Measurements from ENCODE around the gene RFXAP.
A peak's percentile ranks its signal among the peaks of the same experiment; 100 is the strongest.
"Not testable (repeated sequence)": the region's sequence is repeated elsewhere in the genome, so short reads cannot be mapped to it uniquely, and the experiment has no call there.

Gene RFXAP, protein sequence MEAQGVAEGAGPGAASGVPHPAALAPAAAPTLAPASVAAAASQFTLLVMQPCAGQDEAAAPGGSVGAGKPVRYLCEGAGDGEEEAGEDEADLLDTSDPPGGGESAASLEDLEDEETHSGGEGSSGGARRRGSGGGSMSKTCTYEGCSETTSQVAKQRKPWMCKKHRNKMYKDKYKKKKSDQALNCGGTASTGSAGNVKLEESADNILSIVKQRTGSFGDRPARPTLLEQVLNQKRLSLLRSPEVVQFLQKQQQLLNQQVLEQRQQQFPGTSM

DNA sequence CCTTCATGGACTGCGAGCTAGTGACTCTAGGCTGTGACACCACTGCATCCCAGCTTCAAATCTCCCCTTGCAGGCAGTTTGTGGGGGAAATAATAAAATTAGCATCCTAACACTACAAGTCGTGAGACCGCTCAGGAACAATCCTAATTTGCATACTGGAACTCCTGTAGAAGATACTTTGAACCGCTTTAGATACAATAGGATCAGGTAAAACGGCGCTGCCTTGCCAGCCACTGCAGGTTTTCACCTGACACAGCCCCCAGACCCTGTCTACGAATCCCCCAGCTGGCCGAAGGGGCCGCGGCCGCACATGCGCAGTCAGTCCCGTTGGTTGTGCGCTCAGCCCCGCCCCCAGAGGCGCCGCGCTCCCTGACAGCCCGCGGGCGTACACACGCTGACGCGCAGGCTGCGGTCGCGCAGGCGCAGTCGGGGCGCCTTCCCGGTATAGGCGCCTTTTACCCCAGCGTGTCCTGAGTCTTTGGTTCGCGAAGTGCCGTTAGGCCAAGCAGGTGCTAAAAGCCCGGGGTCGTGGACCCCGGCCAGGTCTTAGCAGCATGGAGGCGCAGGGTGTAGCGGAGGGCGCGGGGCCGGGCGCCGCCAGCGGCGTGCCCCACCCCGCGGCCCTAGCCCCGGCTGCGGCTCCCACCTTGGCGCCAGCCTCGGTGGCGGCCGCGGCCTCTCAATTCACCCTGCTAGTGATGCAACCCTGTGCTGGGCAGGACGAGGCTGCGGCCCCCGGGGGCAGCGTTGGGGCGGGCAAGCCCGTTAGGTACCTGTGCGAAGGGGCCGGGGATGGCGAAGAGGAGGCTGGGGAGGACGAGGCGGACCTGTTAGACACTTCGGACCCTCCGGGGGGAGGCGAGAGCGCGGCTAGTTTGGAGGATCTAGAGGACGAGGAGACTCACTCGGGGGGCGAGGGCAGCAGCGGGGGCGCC is at the start of gene RFXAP:
RFXAP (plus strand) TSS at position 419 of the 935 bp plus-strand sequence; CDS start at position 555, 136 bp downstream.
- DNase-seq (ENCODE audit: low read depth): peak; percentile 76

DNA sequence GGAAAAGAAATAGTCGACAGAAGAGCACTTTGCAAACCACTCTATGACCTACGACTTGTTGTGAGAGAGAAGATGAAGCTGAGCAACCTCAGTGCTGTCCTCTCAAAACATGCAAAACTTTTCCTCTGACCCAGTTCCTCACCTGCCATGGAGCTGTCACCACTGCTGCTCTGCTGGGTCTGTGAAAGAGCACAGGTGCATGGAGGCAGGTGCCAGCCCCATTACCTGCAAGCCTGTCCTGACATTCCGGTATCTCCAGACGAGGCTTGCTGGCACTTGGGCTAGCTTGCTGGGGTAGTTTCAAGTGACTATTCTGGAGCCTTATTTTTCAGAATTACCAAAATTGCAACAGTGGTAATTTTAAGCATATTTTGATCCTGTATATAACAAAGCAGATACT is 49.5 kb upstream of the RFXAP start:
- no peak for DNase-seq (ENCODE audit: low read depth)

DNA sequence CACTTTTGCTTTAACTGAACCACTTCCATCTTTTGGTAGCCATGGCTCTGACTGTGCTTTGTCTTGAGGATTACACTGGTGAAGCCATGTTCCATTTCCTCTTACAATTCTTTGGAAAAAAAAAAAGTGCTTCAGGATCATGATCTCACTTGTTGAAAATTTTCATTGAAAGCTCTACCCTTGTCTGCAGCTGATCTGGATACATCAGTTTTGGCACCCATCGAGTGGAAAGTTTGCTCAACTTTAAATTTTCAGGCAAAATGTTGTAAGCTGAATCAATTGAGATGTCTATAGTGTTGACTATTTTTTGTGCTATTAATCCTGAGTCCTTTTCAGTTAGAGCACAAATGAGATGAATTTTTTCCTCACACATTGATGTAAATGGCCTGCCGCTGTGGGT is 48.3 kb upstream of the RFXAP start:
- DNase-seq (ENCODE audit: low read depth): no peak

DNA sequence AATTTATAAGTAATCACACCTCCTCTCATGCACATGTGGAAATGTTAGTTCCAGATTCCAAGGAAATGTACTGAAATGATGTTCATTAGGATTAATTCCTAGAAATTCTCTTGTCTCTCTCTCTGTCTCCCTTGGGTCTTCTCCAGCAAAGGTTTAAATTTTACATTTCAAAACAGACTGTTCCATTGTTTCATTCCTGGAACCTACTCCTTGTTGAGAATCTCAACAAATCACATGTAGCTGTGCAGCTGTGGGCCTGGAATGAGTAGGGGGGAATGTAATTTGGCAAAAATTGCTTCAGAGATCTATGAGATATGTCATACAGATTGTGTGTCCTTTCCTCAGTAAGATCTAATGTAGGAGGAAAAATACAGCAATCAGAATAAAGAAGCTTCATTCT is 46.2 kb upstream of the RFXAP start:
- DNase-seq (ENCODE audit: low read depth): no peak

DNA sequence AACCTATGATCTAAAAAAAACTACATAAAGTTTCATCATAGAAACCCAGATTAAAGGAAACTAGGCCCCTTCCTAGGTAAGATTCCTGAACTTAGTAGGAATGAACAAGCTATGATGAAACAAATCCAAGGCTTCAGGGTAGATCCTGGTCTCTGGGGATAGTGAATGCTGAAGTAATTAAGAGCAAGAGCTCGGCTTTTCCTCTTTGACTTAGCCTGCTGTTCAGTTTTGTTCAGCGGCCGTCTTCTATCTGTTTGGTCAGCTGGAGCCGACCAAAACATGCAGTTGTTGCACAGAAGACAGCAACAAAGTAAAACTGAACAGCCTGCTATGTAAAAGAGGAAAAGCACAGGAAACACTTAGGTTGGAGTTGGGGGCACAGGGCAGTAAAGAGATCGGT is 44.1 kb upstream of the RFXAP start:
- no peak for DNase-seq (ENCODE audit: low read depth)

DNA sequence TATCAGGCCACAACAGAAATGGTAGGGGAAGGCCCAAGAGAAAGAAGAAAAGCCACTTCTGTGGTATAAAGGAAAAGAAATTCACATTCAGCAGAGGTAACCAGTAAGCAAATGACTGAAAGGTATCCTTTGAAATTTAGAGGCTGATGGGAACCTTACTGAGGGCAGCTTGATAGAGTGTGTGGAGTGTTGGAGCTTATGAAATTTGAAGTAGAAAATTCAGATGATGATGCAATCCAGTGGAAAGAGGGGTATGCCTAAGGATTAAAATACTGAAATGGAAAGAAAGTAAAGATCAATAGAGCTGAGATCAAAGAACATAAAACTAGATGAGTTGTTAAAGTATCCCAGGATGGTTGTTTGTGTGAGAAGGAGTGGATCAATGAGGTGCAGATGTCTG is 42.8 kb upstream of the RFXAP start:
- no peak for DNase-seq (ENCODE audit: low read depth)

DNA sequence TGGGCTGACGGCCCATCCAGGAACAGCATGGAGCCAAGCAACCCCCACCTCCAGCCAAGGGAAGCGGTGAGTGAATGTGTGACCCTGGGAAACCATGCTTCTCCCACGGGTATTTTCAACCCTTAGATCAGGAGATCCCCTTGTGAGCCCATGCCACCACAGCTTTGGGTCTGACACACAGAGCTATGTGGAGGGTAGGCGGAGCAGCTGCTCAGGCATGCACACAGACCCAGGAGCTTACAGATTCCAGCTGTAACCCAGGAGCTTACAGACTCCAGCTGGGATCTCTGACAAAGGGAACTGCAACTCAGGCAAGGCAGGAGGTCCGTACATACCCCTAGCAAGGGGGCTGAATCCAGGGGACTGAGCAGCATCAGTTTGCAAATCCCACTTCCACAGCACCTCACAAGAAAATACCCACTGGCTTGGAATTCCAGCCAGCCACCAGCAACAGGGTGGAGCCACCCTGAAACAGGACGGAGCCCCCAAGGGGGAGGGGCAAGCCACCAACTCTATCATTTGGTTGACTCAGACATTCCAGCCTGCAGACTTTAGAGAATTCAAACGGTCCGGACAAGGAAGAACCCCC is 40.8 kb upstream of the RFXAP start:
- DNase-seq (ENCODE audit: low read depth): peak; percentile 71

DNA sequence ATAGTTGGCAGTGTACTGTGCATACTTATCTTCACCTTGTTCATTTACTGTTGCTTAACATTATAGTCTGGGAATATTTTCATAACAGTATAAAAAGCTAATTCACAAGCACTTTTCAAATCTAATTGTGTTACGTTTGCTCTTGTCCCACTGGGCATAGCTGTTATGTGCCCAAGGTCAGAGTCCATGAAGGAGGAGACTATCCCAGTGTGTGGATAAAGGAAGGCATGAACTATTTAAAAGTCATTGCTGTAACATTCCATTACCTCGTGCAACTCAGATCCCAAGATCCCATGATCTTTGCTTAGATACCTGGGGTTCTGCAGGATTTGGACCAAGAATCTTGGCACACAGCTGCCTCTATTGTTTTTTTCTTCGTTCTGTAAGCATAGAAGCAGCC is 35.1 kb upstream of the RFXAP start:
- no peak for DNase-seq (ENCODE audit: low read depth)

DNA sequence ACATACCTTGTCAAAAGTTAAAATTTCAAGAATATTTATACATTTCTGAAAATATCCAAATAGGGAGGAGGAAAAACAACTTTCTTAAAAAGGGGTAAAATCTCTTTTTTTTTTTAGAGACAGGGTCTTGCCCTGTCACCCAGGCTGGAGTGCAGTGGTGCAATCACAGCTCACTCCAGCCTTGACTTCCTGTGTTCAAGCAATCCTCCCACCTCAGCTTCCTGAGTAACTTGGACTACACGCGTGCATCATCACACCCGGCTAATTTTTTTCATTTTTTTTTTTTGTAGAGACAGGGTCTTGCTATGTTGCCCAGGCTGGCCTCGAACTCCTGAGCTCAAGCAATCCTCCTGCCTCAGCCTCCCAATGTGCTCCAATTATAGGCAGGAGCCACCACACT is 32.8 kb upstream of the RFXAP start:
- not testable (repeated sequence) for DNase-seq (ENCODE audit: low read depth)

DNA sequence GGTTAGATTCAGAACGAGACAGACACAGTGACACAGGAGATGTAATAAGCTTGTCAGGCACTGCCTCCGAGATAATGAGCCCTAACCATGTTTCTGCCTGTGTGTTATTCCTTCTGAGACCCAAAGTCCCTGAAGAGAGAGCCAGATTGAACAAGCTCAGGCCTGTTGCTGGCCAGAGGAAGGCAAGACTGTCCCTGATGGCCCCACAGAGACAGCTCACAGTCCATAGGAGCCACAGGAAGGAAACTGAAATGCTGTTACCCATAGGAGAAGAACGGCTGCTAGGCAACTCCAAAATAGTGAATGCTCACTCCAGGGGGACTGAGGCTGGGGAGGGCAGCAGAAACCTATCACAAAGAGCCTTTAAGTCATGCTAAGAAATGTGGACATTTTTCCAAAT is 31.8 kb upstream of the RFXAP start:
- DNase-seq (ENCODE audit: low read depth): no peak

DNA sequence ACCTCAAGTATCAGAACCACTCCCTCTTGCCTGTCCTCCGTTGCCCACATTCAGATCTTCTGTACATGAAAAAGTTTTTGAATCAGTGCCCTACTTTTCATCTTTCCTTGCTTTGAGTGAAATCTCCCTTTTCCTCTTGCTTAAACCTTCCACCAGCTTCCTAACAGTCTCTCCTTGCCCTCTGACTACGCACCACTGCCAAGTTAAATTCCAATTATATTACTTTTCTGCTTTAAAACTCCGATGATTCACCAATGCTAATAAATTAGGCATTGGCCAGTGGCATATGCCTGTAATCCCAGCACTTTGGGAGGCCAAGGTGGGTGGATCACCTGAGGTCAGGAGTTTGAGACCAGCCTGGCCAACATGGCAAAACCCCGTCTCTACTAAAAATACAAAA is 30.7 kb upstream of the RFXAP start:
- DNase-seq (ENCODE audit: low read depth): peak; percentile 42

DNA sequence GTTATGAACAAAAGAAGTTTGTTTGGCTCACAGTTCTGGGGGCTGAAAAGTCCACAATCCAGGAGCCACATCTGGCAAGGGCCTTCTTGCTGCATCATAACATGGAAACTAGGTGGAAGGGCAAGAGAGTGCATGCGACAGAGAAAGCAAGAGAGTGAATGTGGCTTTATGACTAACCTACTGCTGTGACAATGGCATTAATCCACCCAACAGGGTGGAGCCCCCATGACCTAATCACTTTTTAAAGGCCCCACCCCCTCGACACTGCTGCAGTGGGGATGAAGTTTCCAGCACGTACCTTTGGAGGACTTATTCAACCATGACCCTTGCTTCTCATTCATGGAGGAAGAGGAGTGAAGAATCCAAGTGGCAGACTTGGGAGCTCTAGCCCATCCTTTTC is 30.0 kb upstream of the RFXAP start:
- no peak for DNase-seq (ENCODE audit: low read depth)

DNA sequence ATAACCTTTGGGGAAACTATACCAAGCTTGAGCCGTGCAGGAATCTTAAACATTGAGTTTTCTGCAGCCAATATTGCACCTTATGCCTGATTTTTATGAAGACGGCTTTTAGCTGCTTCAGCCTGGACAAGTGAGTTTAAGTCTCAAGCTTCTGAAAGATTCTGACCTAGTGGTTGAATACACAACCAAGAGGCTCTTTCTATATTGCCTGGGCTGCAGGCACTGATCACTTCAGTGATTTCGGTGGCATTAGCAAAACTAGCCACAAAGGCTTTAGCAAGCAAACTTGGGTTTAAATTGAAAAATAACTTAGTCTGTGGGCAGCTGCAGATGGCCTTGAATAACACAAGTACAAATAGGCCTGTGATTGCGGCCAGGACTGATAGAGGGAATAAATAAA is 29.3 kb upstream of the RFXAP start:
- no peak for DNase-seq (ENCODE audit: low read depth)

DNA sequence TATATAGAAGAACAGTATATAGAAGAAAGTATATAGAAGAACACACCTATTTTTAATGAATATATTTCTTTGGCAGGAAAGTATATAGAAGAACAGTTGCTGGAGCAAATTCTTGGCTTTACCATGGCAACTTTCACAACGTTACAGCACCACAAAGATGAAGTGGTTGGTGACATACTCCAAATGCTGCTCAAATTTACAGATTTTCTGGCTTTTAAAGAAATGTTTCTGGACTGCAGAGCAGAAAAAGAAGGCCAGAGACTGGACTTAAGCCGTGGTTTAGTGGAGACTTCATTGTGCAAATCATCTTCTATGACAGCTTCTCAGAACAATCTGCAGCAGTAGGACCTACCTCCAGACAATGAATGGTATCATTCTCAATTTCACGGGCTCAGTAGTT is 24.3 kb upstream of the RFXAP start:
- DNase-seq (ENCODE audit: low read depth): no peak

DNA sequence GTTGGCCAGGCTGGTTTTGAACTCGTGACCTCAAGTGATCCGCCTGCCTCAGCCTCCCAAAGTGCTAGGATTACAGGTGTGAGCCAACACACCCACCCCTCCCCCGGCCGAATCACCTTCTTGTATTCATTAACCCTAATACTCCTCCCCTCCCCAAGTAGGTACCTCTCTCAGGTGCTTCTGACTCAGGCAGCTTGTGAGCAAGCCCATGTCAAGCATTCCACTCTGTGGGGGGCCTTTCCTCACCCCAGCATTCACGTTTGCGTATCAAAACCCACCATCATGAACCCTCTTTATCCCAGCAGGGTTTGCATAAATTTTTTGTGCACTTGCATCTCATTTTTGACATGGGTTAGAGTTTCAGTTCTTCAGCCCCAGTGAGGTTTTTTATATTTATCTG is 23.6 kb upstream of the RFXAP start:
- DNase-seq (ENCODE audit: low read depth): no peak

DNA sequence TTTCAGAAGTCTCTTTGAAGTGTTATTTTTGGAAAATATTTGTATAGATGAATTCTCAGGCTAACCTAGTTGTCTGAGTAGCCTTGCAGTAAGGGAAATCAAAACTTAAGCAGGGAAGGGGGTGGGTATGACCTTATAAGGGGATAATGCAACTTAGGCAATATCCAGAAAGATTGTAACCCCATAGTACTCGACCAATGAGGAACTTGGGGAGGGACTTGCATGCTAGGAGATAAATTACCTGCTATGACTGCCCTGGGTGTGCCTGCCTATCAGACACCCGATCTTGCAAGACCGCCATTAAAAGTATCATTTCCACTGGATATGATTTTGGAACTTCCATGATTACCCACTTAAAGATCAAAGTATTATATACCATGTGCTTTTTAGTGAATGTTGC is 23.0 kb upstream of the RFXAP start:
- no peak for DNase-seq (ENCODE audit: low read depth)

DNA sequence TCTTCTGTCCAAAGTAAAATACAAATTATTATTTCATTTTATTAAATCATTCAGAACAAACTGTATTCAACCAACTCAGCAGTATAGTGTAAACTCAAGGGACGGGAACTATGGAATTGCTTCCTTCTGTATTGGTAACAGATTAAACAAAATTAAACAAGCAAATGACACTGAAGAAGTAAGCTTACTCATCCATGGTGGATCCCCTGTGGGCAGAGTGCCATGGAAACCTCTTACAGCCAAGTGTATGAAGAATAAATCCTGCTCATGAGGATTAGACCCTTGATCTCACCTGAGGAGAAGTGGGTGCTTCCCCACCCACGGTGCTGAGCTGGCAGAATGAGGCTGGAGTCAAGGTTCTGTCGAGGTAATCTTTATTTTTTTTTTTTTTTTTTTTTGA is 18.0 kb upstream of the RFXAP start:
- no peak for DNase-seq (ENCODE audit: low read depth)

DNA sequence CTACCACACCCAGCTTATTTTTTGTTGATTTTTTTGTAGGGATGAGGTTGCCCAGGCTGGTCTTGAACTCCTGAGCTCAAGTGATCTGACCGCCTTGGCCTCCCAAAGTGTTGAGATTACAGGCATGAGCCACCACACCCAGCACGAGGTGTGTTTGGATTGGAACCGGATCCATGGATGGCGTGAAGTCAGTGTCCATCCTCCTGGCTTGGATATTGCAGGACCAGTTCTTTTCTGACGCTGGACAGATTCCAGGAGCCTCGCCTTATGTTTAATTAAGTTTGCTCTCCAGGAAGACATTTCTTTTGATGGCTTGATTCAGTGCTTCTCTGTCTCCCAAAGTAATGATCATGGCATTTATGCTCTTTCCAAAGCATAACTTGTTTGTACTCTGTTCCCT is 14.4 kb upstream of the RFXAP start:
- no peak for DNase-seq (ENCODE audit: low read depth)

DNA sequence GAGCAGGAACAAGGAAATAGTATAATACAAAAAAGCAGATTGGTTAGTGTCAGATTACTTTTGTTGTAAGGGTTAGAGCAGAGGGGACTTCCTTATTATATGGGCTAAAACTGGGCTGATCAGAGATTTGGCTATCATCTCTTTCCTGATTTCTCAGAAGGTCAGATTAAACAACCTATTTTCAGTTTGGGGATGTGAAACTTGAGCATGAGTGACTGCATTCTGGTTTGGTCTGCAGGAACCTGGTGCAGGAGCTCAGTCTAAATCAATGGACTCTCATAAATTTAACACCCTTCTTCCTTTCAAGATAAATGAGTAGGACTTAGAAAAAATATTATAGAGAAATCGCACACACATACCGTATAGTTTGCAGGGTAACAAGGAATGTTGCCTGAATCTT is 12.9 kb upstream of the RFXAP start:
- no peak for DNase-seq (ENCODE audit: low read depth)

DNA sequence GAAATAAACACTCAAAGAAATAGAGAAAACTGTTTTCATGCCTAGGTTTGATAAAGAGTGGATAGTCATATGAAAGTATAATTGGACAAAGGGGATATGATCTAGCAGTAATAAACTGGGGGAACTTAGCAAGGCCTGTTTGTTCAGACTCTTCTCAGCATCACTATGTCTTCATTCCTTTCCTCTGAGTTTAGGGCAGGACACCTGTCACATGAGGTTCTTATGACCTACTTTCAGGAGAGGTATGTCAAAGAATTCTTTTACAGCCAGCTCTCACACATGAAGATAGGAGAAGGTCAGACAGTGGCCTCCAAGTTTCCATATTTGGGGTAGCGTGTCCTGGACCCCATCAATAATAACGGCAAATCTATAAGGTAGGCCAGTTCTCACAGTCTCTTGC is 11.4 kb upstream of the RFXAP start:
- DNase-seq (ENCODE audit: low read depth): no peak

DNA sequence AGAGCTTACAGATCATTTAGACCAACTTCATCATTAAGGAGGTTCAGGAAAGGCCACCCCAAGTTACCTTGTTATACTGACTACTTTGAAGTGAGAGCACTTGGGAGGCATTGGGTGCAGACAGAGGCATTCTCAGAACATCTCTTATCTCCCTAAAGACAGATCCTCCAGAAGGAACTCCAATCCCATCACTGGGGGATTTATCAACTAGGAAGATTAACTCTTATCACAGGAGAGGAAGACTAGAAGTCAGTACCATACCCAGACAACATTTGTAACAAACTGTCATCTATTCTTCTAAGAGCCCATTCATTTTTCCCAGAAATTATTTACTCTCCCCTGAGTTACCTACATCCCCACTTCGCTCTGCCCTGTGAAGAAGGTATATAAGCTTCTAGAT is 5.8 kb upstream of the RFXAP start:
- DNase-seq (ENCODE audit: low read depth): no peak

DNA sequence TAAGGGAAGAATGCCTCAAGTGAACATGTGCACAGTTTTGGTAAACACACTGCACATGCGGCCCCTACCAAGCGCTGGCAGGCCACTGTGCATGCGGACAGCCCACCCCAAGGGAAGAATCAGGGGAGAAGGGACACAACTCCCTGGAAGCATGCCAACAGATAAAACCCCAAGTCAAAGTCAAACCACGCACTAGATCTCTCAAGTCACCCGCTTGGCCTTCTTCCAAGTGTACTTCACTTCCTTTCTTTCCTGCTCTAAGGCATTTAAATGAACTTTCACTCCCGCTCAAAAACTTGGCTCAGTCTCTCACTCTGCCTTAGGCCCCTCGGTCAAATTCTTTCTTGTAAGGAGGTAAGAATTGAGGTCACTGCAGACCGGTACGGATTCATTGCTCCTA is 4.6 kb upstream of the RFXAP start:
- no peak for DNase-seq (ENCODE audit: low read depth)

DNA sequence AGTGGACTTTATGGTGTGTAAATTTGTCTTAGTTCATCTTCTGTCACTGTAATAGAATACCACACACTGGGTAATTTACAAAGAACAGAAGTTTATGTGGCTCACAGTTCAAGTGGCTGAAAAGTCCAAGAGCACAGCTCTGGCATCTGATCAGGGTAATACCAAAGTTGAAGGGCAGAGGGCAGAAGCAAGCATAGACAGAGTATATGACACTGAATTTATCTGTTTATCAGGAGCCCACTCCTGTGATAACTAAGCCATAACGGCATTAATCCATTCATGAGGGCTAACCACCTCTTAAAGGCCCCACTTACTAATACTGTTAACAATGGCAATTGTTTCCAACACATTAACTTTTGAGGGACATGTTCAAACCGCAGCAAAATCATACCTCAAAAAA is 4.0 kb upstream of the RFXAP start:
- DNase-seq (ENCODE audit: low read depth): no peak
